KMS-11 (cell line): ENCODE measurements around the gene ZNF446.
"Not testable (repeated sequence)": the region's sequence is repeated elsewhere in the genome, so short reads cannot be mapped to it uniquely, and the experiment has no call there.

ENCODE experiments used
- H2AFZ ChIP-seq: fragments of 200-600 bp; sonication (generic); 2 replicates; pipeline ENCODE4 v1.6.1; 2016; ENCODE audit warnings: antibody characterized with exemption, mixed run types, low read depth
- H3K27ac ChIP-seq: fragments of 200-600 bp; sonication (generic); 2 replicates; pipeline ENCODE4 v1.6.1; 2016; ENCODE audit warnings: mild to moderate bottlenecking, mixed run types
- H3K27me3 ChIP-seq: fragments of 200-600 bp; sonication (generic); 2 replicates; pipeline ENCODE4 v1.6.1; 2017; ENCODE audit warnings: mild to moderate bottlenecking, low read depth, mixed run types, moderate library complexity; ENCODE audit not compliant: insufficient read depth
- H3K36me3 ChIP-seq: fragments of 200-600 bp; sonication (generic); 2 replicates; pipeline ENCODE4 v1.6.1; 2017; ENCODE audit warnings: mild to moderate bottlenecking, mixed run types; ENCODE audit not compliant: insufficient read depth
- H3K4me1 ChIP-seq: fragments of 200-600 bp; sonication (generic); 2 replicates; pipeline ENCODE4 v1.6.1; 2016; ENCODE audit warnings: mild to moderate bottlenecking, low read depth, mixed run types; ENCODE audit not compliant: poor library complexity, severe bottlenecking
- H3K4me2 ChIP-seq: fragments of 200-600 bp; sonication (generic); 2 replicates; pipeline ENCODE4 v1.7.0; 2016; ENCODE audit warnings: mild to moderate bottlenecking, mixed run types
- H3K4me3 ChIP-seq: fragments of 200-600 bp; sonication (generic); IDR thresholded peaks from 2 replicates; pipeline ENCODE4 v1.6.1; 2017; ENCODE audit warnings: low read depth, low read length, mixed read lengths; ENCODE audit not compliant: insufficient read depth
- H3K79me2 ChIP-seq: fragments of 200-600 bp; sonication (generic); 2 replicates; pipeline ENCODE4 v1.6.1; 2016; ENCODE audit warnings: low read depth, mixed run types; ENCODE audit not compliant: insufficient read depth
- H3K9ac ChIP-seq: fragments of 200-600 bp; sonication (generic); 2 replicates; pipeline ENCODE4 v1.6.1; 2016; ENCODE audit warnings: mild to moderate bottlenecking, mixed run types
- H4K20me1 ChIP-seq: fragments of 200-600 bp; sonication (generic); 2 replicates; pipeline ENCODE4 v1.6.1; 2016; ENCODE audit warnings: mild to moderate bottlenecking, mixed run types; ENCODE audit not compliant: insufficient read depth
- TF ChIP-seq, protein P1 (sequence below): fragments of 200-600 bp; sonication (generic); conservative IDR thresholded peaks from 2 replicates; pipeline ENCODE4 v1.6.1; 2017; ENCODE audit warnings: low read depth, mild to moderate bottlenecking, antibody characterized with exemption, low read length, moderate library complexity, mixed read lengths

ZNF446 gene

DNA sequence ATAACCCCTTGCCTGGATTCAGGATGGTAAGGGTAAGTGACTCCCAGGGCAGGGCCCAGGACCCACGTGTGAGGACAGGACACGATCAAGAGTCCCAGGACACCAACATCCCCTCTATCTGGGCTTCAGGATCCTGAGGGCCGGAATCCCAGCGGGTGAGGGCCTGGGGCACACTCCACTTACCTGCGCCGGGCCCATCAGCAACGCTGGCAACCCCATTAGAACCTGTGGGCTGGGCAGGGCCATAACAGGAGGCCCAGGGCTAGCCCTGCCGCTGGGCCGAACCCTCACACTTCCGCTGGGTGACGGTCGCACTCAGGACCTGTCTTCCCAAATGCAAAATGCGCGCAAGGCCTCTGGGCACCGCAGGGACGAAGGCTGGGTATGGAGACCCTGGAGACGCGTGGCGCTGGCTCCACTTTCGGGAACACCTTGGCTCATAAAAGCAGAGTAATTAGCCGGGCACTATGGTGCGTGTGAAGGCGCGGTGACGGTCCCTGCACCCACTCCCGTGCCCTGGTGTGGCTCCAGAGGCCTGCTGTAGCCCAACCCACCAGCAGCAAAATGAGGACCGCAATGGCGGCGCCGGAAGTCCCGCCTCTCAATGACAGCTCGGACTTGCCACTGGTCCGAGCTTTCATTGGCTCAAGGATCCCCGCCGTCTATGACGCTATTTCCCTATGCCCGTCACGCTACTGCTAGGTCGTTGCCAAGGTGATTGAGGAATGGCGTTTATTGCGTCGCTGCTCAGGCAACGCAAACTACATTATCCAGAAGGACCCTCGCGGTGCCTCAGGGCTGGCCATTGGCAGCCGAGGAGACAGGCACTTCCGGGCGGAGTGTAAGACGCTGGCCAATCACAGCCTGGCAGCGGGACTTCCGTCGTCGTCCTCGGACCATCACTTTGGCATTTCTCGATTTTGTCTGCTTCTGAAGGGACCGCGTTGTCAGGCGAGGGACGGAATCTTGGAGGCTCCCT is 36.3 kb upstream of the ZNF446 start, which contains the start of gene ZNF132:
Gene ZNF132, minus strand, starts transcription at position 578 of the 979 bp plus-strand sequence. Its CDS starts 332 bp downstream, at position 246.
- Histone ChIP-seq H3K36me3 (no peaks in the 10 kb centered on the region), H3K79me2 (no peaks in the 10 kb centered on the region), H3K27ac (peak within 1 kb of the TSS; percentile 31), H3K27me3 (no peaks in the 10 kb centered on the region; the same call in 1 of the 2 replicates), H3K4me3 (no peak within 1 kb of the TSS), H2AFZ (peak within 1 kb of the TSS; percentile 48), H3K4me1 (no peaks in the 10 kb centered on the region), H3K9ac (no peak within 1 kb of the TSS; the same call in 1 of the 2 replicates), H3K4me2 (peak within 1 kb of the TSS; percentile 52), H4K20me1 (no peaks in the 10 kb centered on the region)
- TF ChIP-seq, protein P1, sequence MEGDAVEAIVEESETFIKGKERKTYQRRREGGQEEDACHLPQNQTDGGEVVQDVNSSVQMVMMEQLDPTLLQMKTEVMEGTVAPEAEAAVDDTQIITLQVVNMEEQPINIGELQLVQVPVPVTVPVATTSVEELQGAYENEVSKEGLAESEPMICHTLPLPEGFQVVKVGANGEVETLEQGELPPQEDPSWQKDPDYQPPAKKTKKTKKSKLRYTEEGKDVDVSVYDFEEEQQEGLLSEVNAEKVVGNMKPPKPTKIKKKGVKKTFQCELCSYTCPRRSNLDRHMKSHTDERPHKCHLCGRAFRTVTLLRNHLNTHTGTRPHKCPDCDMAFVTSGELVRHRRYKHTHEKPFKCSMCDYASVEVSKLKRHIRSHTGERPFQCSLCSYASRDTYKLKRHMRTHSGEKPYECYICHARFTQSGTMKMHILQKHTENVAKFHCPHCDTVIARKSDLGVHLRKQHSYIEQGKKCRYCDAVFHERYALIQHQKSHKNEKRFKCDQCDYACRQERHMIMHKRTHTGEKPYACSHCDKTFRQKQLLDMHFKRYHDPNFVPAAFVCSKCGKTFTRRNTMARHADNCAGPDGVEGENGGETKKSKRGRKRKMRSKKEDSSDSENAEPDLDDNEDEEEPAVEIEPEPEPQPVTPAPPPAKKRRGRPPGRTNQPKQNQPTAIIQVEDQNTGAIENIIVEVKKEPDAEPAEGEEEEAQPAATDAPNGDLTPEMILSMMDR, result no peak

DNA sequence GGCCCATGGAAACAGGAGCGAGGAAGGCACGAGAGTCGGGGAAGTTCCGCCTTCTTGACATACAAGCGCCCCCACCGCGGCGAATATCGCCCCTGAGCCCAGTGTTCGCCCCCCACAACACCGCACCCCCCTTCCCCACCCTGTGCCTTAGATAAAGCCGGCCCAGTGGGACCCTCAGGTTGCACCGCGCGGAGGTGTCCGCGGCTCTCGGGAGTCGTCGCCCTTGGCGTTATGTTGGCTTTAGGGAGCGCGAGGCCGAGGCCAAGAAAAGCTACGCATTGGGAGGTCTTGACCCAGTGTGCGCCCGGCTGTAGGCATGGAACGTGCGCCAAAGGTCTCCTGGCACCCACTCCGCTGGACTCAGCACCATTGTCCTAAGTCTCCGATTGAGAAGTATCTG is 35.6 kb upstream of the ZNF446 start:
- Histone ChIP-seq H3K36me3 (no peaks in the 10 kb centered on the region), H3K4me1 (no peaks in the 10 kb centered on the region), H2AFZ (peak overlapping the region; percentile 48; the same call in 1 of the 2 replicates), H3K4me3 (no peak overlapping the region), H4K20me1 (no peaks in the 10 kb centered on the region), H3K9ac (no peak overlapping the region), H3K27me3 (no peaks in the 10 kb centered on the region; the same call in 1 of the 2 replicates), H3K4me2 (peak overlapping the region; percentile 52; the same call in 1 of the 2 replicates), H3K27ac (no peak overlapping the region), H3K79me2 (no peaks in the 10 kb centered on the region)
- TF ChIP-seq, protein P1, result no peak

DNA sequence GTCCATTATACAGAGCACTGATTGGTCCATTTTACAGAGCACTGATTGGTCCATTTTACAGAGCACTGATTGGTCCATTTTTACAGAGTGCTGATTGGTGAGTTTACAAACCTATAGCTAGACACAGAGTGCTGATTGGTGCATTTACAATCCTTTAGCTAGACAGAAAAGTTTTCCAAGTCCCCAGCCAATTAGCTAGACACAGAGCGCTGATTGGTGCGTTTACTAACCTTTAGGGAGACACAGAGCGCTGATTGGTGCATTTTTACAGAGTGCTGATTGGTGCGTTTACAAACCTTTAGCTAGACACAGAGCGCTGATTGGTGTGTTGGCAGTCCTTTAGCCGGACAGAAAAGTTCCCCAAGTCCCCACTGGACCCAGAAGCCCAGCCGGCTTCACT is 33.2 kb upstream of the ZNF446 start:
- not testable (repeated sequence) for H3K9ac ChIP-seq, H3K27me3 ChIP-seq, H2AFZ ChIP-seq, H3K4me2 ChIP-seq, H3K4me3 ChIP-seq, H3K4me1 ChIP-seq, H3K36me3 ChIP-seq, H4K20me1 ChIP-seq, H3K27ac ChIP-seq, H3K79me2 ChIP-seq

DNA sequence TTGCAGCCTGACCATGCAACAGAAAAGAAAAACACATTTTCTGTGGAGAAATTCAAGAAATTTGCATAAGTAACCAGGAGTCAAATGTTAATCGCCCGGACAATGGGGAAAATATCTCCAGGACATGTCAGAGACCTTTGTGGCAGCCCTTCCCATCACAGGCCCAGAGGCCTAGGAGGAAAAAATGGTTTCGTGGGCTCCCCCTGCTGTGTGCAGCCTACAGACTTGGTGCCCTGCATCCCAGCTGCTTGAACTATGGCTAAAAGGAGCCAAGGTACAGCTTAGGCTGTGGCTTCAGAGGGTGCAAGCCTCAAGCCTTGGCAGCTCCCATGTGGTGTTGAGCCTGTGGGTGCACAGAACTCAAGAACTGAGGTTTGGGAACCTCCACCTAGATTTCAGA is 27.3 kb upstream of the ZNF446 start:
- not testable (repeated sequence) for H2AFZ ChIP-seq, H4K20me1 ChIP-seq, H3K27ac ChIP-seq, H3K4me2 ChIP-seq, H3K4me1 ChIP-seq, H3K36me3 ChIP-seq, H3K79me2 ChIP-seq, H3K4me3 ChIP-seq, H3K9ac ChIP-seq
- H3K27me3 ChIP-seq, result peaks cover 17% of the 10 kb centered on the region

DNA sequence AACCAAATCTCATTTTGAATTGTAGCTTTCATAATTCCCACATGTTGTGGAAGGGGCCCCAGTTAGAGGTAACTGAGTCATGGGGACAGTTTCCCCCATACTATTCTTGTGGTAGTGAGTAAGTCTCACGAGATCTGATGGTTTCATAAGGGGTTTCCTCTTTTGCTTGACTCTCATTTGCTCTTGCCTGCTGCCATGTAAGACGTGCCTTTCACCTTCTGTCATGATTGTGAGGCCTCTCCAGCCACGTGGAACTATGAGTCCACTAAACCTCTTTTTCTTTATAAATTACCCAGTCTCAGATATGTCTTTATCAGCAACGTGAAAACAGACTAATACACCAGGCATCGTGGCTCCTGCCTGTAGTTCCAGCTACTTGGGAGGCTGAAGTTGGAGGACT is 26.2 kb upstream of the ZNF446 start:
- not testable (repeated sequence) for H3K36me3 ChIP-seq, H3K27ac ChIP-seq, H3K4me2 ChIP-seq, H3K4me3 ChIP-seq, H3K4me1 ChIP-seq, H3K9ac ChIP-seq, H4K20me1 ChIP-seq, H2AFZ ChIP-seq, H3K79me2 ChIP-seq
- peaks cover 17% of the 10 kb centered on the region for H3K27me3 ChIP-seq
